Fibroblast of mammary gland (primary cell): ENCODE data around the gene CCBE1.

Experiments
- DNase-seq: peaks from one replicate; pipeline ENCODE4 v3.0.0-alpha.2; 2010; ENCODE audit warnings: low read depth
- H3K4me3 ChIP-seq: 2 replicates; pipeline ENCODE4 v1.5.1; 2011; ENCODE audit warnings: low read depth, mild to moderate bottlenecking, low read length, moderate library complexity; ENCODE audit not compliant: control insufficient read depth
- TF ChIP-seq, protein P1 (sequence below): conservative IDR thresholded peaks from 2 replicates; pipeline ENCODE4 v1.5.1; 2011; ENCODE audit warnings: low read depth, low read length, inconsistent platforms; ENCODE audit not compliant: control insufficient read depth, insufficient read depth

Gene CCBE1

GRCh38 chr18:59484131-59484530 lies 213.1 kb downstream of the CCBE1 start:
- H3K4me3 ChIP-seq, result no peak overlapping the region
- TF ChIP-seq, protein P1, sequence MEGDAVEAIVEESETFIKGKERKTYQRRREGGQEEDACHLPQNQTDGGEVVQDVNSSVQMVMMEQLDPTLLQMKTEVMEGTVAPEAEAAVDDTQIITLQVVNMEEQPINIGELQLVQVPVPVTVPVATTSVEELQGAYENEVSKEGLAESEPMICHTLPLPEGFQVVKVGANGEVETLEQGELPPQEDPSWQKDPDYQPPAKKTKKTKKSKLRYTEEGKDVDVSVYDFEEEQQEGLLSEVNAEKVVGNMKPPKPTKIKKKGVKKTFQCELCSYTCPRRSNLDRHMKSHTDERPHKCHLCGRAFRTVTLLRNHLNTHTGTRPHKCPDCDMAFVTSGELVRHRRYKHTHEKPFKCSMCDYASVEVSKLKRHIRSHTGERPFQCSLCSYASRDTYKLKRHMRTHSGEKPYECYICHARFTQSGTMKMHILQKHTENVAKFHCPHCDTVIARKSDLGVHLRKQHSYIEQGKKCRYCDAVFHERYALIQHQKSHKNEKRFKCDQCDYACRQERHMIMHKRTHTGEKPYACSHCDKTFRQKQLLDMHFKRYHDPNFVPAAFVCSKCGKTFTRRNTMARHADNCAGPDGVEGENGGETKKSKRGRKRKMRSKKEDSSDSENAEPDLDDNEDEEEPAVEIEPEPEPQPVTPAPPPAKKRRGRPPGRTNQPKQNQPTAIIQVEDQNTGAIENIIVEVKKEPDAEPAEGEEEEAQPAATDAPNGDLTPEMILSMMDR, result no peak
- peak; percentile 20 for DNase-seq

DNA sequence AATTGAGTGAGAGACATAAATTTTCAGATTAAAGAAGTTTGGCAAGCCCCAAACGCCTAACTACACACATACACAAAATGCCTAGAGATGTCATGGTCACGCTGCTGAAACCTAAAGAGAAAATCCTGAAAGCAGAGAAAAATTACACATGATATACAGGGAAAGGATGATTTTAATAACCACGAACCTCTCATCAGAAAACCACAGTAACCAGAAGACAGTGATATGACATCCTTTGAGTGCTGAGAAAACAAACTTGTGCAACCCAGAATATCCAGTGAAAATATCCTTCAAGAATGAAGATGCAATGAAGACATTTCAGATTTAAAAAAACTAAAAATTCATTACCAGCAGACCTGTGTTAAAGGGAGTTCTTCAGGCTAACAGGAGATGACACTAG lies 215.8 kb downstream of the CCBE1 start:
- peak; percentile 43 for DNase-seq
- TF ChIP-seq, protein P1, result no peak
- H3K4me3 ChIP-seq, result no peak overlapping the region

GRCh38 chr18:59479776-59480175 lies 217.4 kb downstream of the CCBE1 start:
- no peak overlapping the region for H3K4me3 ChIP-seq
- TF ChIP-seq, protein P1, result no peak
- DNase-seq, result no peak

- no peak overlapping the region for H3K4me3 ChIP-seq
- DNase-seq, result no peak
- TF ChIP-seq, protein P1, result no peak
These were observed 218.6 kb downstream of the CCBE1 start for GRCh38 chr18:59478591-59478990.

DNA sequence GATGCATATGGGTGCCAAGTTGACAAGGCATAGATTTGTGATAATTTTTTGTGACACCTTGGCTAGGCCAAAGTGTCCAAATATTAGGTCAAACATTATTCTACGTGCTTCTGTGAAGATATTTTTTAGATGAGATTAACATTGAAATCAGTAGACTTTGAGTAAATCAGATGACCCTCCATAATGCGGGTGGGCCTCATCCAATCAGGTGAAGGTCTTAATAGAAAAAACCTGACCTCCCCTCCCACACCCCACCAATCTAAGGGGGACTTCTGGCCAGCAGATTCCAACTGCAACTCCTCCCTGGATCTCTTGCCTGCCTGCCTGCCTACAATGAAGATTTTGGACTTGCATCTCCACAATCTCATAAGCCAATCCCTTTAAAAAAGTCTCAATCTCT lies 219.4 kb downstream of the CCBE1 start:
- DNase-seq, result no peak
- no peak overlapping the region for H3K4me3 ChIP-seq
- TF ChIP-seq, protein P1, result no peak

- no peak for DNase-seq
- TF ChIP-seq, protein P1, result no peak
- H3K4me3 ChIP-seq, result no peak overlapping the region
These were observed 226.6 kb downstream of the CCBE1 start for GRCh38 chr18:59470561-59471121.
